ENCODE results near the gene SLC24A5.

GRCh38 chr15:48090666-48091065 lies 30.1 kb upstream of the SLC24A5 start:
- TF ChIP-seq RAD21 (conservative IDR thresholded peaks at IDR 0.05 in 1 of 2, IDR thresholded peaks at IDR 0.05 in 1 of 2) (no peak), E2F6 (IDR thresholded peaks at IDR 0.05; ENCODE audit: borderline replicate concordance, low read depth) (no peak), CTCF (IDR thresholded peaks at IDR 0.05) (no peak), JUN (IDR thresholded peaks at IDR 0.05) (no peak), KDM5A (IDR thresholded peaks at IDR 0.05) (no peak), CEBPB (IDR thresholded peaks at IDR 0.05) (no peak), SMC3 (IDR thresholded peaks at IDR 0.05) (no peak), BHLHE40 (IDR thresholded peaks at IDR 0.05; ENCODE audit: low read depth, low read length) (no peak), MYC (IDR thresholded peaks at IDR 0.05; ENCODE audit: borderline replicate concordance, low read length) (no peak)
- TF ChIP-seq, protein P1, sequence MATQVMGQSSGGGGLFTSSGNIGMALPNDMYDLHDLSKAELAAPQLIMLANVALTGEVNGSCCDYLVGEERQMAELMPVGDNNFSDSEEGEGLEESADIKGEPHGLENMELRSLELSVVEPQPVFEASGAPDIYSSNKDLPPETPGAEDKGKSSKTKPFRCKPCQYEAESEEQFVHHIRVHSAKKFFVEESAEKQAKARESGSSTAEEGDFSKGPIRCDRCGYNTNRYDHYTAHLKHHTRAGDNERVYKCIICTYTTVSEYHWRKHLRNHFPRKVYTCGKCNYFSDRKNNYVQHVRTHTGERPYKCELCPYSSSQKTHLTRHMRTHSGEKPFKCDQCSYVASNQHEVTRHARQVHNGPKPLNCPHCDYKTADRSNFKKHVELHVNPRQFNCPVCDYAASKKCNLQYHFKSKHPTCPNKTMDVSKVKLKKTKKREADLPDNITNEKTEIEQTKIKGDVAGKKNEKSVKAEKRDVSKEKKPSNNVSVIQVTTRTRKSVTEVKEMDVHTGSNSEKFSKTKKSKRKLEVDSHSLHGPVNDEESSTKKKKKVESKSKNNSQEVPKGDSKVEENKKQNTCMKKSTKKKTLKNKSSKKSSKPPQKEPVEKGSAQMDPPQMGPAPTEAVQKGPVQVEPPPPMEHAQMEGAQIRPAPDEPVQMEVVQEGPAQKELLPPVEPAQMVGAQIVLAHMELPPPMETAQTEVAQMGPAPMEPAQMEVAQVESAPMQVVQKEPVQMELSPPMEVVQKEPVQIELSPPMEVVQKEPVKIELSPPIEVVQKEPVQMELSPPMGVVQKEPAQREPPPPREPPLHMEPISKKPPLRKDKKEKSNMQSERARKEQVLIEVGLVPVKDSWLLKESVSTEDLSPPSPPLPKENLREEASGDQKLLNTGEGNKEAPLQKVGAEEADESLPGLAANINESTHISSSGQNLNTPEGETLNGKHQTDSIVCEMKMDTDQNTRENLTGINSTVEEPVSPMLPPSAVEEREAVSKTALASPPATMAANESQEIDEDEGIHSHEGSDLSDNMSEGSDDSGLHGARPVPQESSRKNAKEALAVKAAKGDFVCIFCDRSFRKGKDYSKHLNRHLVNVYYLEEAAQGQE (IDR thresholded peaks at IDR 0.05): no peak
- TF ChIP-seq, protein P2, sequence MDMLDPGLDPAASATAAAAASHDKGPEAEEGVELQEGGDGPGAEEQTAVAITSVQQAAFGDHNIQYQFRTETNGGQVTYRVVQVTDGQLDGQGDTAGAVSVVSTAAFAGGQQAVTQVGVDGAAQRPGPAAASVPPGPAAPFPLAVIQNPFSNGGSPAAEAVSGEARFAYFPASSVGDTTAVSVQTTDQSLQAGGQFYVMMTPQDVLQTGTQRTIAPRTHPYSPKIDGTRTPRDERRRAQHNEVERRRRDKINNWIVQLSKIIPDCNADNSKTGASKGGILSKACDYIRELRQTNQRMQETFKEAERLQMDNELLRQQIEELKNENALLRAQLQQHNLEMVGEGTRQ (IDR thresholded peaks at IDR 0.05): no peak
